Posterior vena cava (tissue), 2 donors: Measurements from ENCODE around the gene TIGD2. TPM values are rescaled to one million over a fixed set of nuclear protein-coding genes. Genes with fewer than 3 reads are reported as not detected.

Experiments used
- DNase-seq: peaks from one replicate; pipeline ENCODE4 v3.0.0-alpha.2; 2020; ENCODE audit warnings: low spot score
- intact Hi-C, 2 donors: fragments of 100-400 bp; cut with DNase I; formaldehyde crosslinking; loops; one replicate each; pipeline versions ENCODE4 v1.14.1 to v1.14.2; 2022 to 2023
- total RNA-seq, 2 donors: library from RNA; stranded (reverse); fragmentation: NEBNext Ultra II Directional; extraction: Animal tissue kit (Norgen Biotek cat#: 25700); gene quantifications; one replicate each; pipeline ENCODE4 v1.2.1, GENCODE V29; 2021
- donor health status: DM: yes; HTN: yes; CAD: no.
- donor health status: DM: yes; HTN: yes; CAD: no.

TIGD2 gene
- total RNA-seq, 2 donors from 2014 or later = 2.1 to 2.8 TPM

DNA sequence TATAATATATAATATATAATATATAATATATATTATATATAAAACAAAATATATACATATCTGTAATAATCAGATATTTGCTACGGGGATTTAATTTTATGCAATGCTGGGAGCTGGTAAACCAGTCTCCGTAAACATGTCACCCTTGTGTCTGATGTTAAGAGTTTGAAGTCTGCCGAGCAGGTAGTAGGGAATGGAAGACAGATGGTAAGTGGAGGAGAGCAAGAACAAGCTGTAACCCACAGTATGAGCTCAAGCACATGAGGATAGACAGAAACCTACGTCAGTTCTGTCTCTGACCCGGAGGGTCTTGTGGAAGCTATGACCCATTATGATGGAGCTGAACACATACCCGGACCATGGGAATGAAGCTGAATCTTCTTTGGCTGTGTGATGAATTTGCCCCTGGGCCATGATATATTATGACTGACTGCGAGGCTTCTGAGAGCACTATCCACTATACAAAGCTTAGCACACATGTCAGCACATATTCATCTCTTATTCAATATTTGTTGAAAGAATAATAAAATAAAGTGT lies 46.2 kb downstream of the TIGD2 start:
- no peak for DNase-seq
- intact Hi-C loops = no loop called here

DNA sequence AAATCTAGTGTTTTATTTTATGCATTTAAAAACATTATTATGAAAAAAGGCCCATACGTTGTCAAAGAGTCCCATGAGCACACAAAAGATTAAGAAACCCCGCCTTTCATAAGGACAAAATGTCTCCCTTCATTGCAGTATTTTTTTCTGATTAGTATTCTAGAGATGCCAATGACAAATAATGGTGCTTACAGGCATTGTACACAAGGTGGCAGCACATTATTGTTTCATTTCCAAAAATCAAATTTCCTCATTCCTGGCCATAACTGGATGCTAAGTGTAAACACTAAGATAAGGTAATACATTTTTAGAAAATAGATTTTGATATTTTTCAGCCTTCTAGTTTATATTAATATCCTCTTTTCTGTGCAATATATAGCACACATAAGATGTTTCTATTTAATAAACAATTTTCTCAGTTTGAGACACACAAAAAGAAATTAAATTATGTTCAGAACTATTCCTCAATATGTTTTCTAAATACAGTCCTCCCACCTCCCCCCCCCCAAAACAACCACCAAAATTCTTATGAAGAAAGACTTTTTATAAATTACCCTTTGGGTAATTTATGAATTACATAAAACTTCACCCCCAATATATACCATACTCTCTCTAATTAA lies 47.7 kb downstream of the TIGD2 start:
- intact Hi-C loops = no loop called here
- no peak for DNase-seq

DNA sequence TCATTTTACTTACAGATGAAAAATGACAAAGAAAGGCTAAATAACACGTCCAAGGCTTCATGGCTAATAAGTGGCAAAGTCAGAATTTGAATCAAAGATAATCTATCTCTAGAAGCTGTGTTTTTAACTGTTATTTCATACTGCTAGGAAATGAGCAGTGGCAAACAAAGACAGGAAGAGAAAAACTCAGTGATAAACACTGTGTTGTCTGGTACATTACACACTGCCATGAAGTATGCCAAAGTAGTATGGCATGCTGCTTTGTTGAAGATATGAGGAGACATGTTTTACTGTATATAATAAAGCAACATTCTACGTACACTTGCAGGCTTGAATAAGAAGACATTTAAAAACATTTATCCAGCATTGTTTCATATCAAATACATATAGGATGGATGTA lies 49.5 kb downstream of the TIGD2 start:
- intact Hi-C loops = no loop called here
- DNase-seq = no peak

DNA sequence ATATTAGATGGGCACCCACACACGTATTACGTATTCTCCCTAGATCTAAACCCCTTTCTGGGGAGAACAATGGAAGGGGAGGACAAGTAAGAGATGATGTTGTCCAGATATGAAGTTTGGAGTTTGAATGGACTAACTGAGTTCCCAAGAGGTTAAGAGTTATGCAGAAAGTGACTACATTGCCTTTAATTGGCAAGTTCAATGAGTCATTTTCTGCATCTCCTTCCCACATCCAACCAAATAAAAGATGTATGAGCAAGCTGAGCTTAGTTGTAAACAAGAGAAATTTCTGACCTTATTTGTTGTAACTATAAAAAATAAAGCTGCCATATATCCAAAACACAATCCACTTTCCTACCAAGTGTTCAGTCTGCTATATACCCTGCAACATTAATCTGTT lies 50.5 kb downstream of the TIGD2 start:
- intact Hi-C loops = no loop called here
- DNase-seq = no peak

DNA sequence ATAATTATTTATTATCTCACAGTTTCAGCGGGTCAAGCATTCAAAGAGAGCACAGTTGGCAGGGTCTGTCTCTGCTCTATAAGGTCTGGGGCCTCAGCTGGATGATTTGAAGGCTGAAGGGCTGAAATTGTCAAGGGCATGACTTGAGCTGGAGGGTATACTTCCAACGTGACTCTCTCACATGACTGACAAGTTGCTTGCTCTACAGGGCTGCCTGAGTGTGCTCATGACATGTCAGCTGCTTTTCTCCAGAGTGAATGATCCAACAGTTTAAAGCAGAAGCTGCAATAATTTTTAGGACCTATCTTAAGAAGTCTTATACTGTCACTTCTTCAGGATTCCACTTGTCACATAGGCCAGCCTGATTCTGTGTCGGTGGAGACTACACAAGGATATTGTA lies 51.2 kb downstream of the TIGD2 start:
- no peak for DNase-seq
- intact Hi-C loops = no loop called here

DNA sequence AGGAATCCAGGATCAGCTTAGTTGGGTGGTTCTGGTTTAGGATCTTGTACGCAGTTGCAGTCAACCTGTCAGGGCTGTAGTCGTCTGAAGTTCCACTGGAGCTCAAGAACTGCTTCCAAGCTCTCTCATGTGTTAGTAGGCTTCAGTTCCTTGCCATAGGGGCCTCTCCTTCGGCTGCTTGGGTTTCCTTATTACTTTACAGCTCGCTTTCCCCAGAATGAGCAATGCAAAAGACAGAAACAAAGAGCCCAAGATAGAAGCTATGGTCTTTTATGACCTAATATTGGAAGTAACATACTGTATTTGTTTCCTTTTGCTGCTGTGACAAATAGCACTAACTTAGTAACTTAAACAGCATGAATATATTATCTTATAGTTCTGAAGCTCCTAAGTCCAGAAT lies 51.7 kb downstream of the TIGD2 start:
- no peak for DNase-seq

DNA sequence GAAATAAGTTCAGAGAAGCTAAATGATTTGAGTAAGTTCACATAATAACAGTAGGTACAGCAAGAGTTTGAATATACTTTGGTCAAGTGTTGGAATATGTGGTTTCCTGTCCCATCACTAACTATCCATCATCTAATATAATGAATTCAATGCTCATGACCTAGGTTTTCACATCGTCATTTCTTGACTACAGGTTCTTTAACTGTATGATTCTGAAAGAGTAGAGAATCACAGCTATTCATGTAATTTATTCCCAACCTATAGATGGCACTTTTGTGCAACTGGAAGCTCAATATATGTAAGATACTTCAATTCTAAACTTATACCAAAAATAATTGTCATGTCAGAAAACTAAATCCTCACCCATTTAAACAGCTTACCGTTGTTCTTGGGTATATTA lies 53.1 kb downstream of the TIGD2 start:
- intact Hi-C loops = no loop called here
- no peak for DNase-seq

More for the DNA sequence above, 51.7 kb downstream of the TIGD2 start:
- intact Hi-C loops = no loop called here

Other genes with a start within 250 kb of the TIGD2 start
- gene FAM13A, start 54.3 kb upstream of the TIGD2 start, total RNA-seq = 10 to 100 TPM; 20.7 to 35.2 TPM
- gene GPRIN3, start 196.3 kb downstream of the TIGD2 start, total RNA-seq = 1 to 10 TPM; 3.5 to 5.4 TPM